Activated T-helper 1 cell treated with anti-CD3 and anti-CD28 coated beads, Interleukin-2, amount 50 U/mL, for 16 hours (primary cell): ENCODE data around the gene ISCA2.

Experiments used
- DNase-seq, 2 donors: peaks; one replicate each; pipeline ENCODE4 v3.0.0-alpha.2; 2020; ENCODE audit warnings: low read depth in 1 of 2, low spot score in 1 of 2

ISCA2 gene

GRCh38 chr14:74482571-74482970, 11.0 kb upstream of the ISCA2 start:
- no peak for DNase-seq

GRCh38 chr14:74483321-74483720, 10.2 kb upstream of the ISCA2 start:
- no peak for DNase-seq

GRCh38 chr14:74486164-74486563, 7.4 kb upstream of the ISCA2 start:
- no peak for DNase-seq

GRCh38 chr14:74488786-74489397, 4.7 kb upstream of the ISCA2 start:
- DNase-seq, result no peak

- no peak for DNase-seq
Measured at GRCh38 chr14:74490486-74490885, 3.1 kb upstream of the ISCA2 start.

- DNase-seq, result no peak
Measured at GRCh38 chr14:74491956-74492775, 1.4 kb upstream of the ISCA2 start.

GRCh38 chr14:74492776-74493342, 706 bp upstream of the ISCA2 start, which contains the start of gene NPC2:
NPC2 (minus strand) TSS chr14:74493305; CDS start chr14:74493274, 31 bp downstream.
- DNase-seq, result no peak

- DNase-seq, result no peak
Measured at GRCh38 chr14:74495356-74495755, 1.8 kb downstream of the ISCA2 start.

GRCh38 chr14:74500417-74501134, 7.0 kb downstream of the ISCA2 start:
- no peak for DNase-seq

- no peak for DNase-seq
Measured at GRCh38 chr14:74501135-74501614, 7.6 kb downstream of the ISCA2 start.

GRCh38 chr14:74501691-74502090, 8.1 kb downstream of the ISCA2 start:
- no peak for DNase-seq

- DNase-seq, result no peak
Measured at GRCh38 chr14:74502236-74503019, 8.9 kb downstream of the ISCA2 start.

GRCh38 chr14:74503291-74503937, 9.8 kb downstream of the ISCA2 start:
- DNase-seq, result no peak

GRCh38 chr14:74503938-74504335, 10.4 kb downstream of the ISCA2 start:
- no peak for DNase-seq

- DNase-seq, result no peak
Measured at GRCh38 chr14:74504412-74504811, 10.8 kb downstream of the ISCA2 start.

GRCh38 chr14:74504874-74505720, 11.5 kb downstream of the ISCA2 start:
- no peak for DNase-seq

- DNase-seq, result no peak
Measured at GRCh38 chr14:74505831-74506230, 12.3 kb downstream of the ISCA2 start.

GRCh38 chr14:74506411-74506851, 12.9 kb downstream of the ISCA2 start:
- no peak for DNase-seq

GRCh38 chr14:74507085-74507484, 13.5 kb downstream of the ISCA2 start:
- no peak for DNase-seq
